ENCODE results near the gene RAN. TPM values are rescaled to one million over a fixed set of nuclear protein-coding genes. Genes with fewer than 3 reads are reported as not detected.

RAN gene
- total and polyA plus RNA-seq, 9 of the 15 experiments (the other 6 are each of a cell fraction or from before 2014, with no cell fraction given) = 1,687 to 3,820 (median 2,300) TPM

- Histone ChIP-seq H3K27me3 (ENCODE audit: control insufficient read depth in 2 of 2, insufficient read depth in 2 of 2, low read length in 2 of 2) (no peaks in the 10 kb centered on the region), H3K4me1 (replicated peaks in 1 of 2; ENCODE audit: control insufficient read depth in 2 of 2, insufficient read depth in 2 of 2, low read length in 2 of 2) (peaks cover 14 to 30% of the 10 kb centered on the region in 2 experiments; a peak in 4 of 5 replicates), H2AFZ (ENCODE audit: low read depth, low read length) (peak overlapping the region; percentile 74), H3K4me3 (no peak overlapping the region), H3K79me2 (ENCODE audit: control insufficient read depth, insufficient read depth, low read length) (peaks cover 17% of the 10 kb centered on the region), H3K36me3 (ENCODE audit: control insufficient read depth, insufficient read depth, low read length) (peaks cover 26% of the 10 kb centered on the region), H3K4me2 (ENCODE audit: insufficient read depth, low read length) (peak overlapping the region; percentile 62), H4K20me1 (replicated peaks; ENCODE audit: control insufficient read depth, insufficient read depth, low read length) (peaks cover 8% of the 10 kb centered on the region), H3K27ac (ENCODE audit: extremely low read depth, low read depth, low read length) (no peak overlapping the region), H3K9me1 (ENCODE audit: control insufficient read depth, insufficient read depth, low read length) (no peaks in the 10 kb centered on the region), H3K9ac (ENCODE audit: insufficient read depth in 1 of 2, low read depth in 2 of 2, low read length in 2 of 2) (peak overlapping the region; percentile 14 to 62; a peak in 2 of 4 replicates), H3K9me3 (replicated peaks; ENCODE audit: control insufficient read depth, insufficient read depth, low read depth, low read length) (no peaks in the 10 kb centered on the region)
- peak in 1 of 4 experiments; percentile 32 for DNase-seq (ENCODE audit: extremely low read depth in 1 of 4, low spot score in 3 of 4)
- no peak for FAIRE-seq
- in situ Hi-C loops (cut with MboI) (no loop called here), intact Hi-C loops (cut with micrococcal nuclease) (no loop called here)
- no TSS peak for BruUV-seq (replicated peaks)
- ATAC-seq = peak; percentile 24
- TF ChIP-seq HDAC2 (IDR thresholded peaks at IDR 0.05) (no peak), RBM22 (IDR thresholded peaks at IDR 0.05; ENCODE audit: low read depth, low read length, poor library complexity, severe bottlenecking) (peak; percentile 89), POLR2G (IDR thresholded peaks at IDR 0.05; ENCODE audit: low read depth, low read length) (peak; percentile 76), RBFOX2 (IDR thresholded peaks at IDR 0.05; ENCODE audit: low read depth, low read length) (peak; percentile 63), EGR1 (conservative IDR thresholded peaks at IDR 0.05) (peak; percentile 43; the same call in 1 of the 2 replicates), ZNF274 (IDR thresholded peaks at IDR 0.05; ENCODE audit: borderline replicate concordance, low read depth, low read length) (no peak), HNRNPH1 (optimal IDR thresholded peaks at IDR 0.05; ENCODE audit: low read depth, low read length) (no peak)
- CTCF ChIA-PET (ENCODE audit: low intra/inter-chr PET ratio) = no interaction called here
- WGBS (ENCODE audit: insufficient coverage, low coverage, missing lambda C conversion rate) = 38% methylated on average over 16 of the region's 17 CpGs
- POLR2A ChIA-PET = interaction anchor here (0.8 to 1.3 kb wide), 4 partner anchors 9 to 140 kb away, joined by 3 to 7 read pairs (median 3); no protein-coding TSS in a partner anchor
Observed at GRCh38 chr12:130879781-130880389, 8.0 kb downstream of the RAN start.

Data from K562 (cell line).